Esophagus squamous epithelium (tissue), 4 donors: ENCODE measurements around the gene ADPRHL1.

Source experiments
- POLR2A ChIP-seq, 4 donors: fragments of 450-650 bp; IDR thresholded peaks; one replicate each; pipeline ENCODE4 v1.6.1; 2017; ENCODE audit warnings: antibody characterized with exemption in 4 of 4, mild to moderate bottlenecking in 4 of 4, moderate library complexity in 3 of 4
- TF ChIP-seq, protein P1 (sequence below), 6 experiments: fragments of 450-650 bp in 4 of 6; fragments of 200-600 bp in 2 of 6; sonication (generic) in 2 of 6; IDR thresholded peaks; one replicate each; pipeline ENCODE4 v1.5.1; 2016 to 2019; ENCODE audit warnings: antibody characterized with exemption in 6 of 6, mild to moderate bottlenecking in 4 of 6, moderate library complexity in 4 of 6

DNA sequence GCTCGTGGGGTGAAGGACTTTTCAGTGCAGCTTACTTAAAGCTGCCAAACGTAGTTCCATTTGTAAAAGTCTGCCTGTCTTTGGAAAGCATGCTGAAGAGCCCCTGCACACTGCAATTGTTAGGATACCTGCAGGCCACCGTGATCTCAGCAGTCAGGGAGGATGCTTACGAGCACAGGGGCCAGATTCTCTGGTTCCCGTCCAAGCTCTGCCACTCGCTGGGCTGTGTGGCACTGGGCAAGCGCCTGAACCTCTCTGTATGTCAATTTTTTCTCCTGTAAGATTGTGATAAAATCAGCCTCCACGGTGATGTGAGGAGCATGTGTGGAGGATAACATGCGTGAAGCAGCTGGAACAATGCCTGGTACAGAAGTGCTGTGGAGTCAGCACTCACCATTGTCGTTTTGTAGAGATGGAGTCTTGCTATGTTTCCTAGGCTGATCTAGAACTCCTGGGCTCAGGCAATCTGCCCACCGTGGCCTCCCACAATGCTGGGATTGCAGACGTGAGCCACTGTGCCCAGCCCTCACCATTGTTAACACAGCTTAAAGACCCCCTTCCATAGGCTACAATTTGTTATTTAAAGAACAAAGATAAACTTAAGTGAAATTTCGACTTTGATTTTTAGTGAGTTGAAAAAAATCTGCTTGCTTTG is 3.5 kb downstream of the ADPRHL1 start:
- TF ChIP-seq, protein P1, sequence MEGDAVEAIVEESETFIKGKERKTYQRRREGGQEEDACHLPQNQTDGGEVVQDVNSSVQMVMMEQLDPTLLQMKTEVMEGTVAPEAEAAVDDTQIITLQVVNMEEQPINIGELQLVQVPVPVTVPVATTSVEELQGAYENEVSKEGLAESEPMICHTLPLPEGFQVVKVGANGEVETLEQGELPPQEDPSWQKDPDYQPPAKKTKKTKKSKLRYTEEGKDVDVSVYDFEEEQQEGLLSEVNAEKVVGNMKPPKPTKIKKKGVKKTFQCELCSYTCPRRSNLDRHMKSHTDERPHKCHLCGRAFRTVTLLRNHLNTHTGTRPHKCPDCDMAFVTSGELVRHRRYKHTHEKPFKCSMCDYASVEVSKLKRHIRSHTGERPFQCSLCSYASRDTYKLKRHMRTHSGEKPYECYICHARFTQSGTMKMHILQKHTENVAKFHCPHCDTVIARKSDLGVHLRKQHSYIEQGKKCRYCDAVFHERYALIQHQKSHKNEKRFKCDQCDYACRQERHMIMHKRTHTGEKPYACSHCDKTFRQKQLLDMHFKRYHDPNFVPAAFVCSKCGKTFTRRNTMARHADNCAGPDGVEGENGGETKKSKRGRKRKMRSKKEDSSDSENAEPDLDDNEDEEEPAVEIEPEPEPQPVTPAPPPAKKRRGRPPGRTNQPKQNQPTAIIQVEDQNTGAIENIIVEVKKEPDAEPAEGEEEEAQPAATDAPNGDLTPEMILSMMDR (IDR thresholded peaks at IDR 0.05): no peak
- no peak for TF ChIP-seq POLR2A (IDR thresholded peaks at IDR 0.05)
